GM21360 (cell line): ENCODE measurements around the gene TCF25.
"Not testable (repeated sequence)": the region's sequence is repeated elsewhere in the genome, so short reads cannot be mapped to it uniquely, and the experiment has no call there.

ENCODE experiments used
- ATAC-seq: cut with Tn5 transposase; IDR thresholded peaks from one replicate; pipeline ENCODE4 v1.9.1; 2021; ENCODE audit warnings: mild to moderate bottlenecking, moderate library complexity; ENCODE audit not compliant: unreplicated experiment

The TCF25 gene

GRCh38 chr16:89919535-89920406 is 46.4 kb downstream of the TCF25 start:
- ATAC-seq, result no peak

DNA sequence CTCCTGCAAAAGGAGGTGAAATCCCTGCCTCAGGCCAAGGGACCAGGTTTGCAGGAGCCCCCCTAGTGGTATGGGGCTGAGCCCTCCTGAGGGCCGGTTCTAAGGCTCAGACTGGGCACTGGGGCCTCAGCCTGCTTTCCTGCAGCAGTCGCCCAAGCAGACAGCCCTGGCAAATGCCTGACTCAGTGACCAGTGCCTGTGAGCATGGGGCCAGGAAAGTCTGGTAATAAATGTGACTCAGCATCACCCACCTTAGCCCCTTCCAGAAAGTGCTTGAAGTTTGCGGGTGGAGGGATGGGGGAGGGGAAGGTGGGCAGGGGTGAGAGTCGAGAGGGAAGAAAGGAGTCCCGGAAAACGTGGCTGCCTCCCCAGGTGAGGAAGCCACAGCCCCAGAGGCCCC is 47.3 kb downstream of the TCF25 start:
- no peak for ATAC-seq

DNA sequence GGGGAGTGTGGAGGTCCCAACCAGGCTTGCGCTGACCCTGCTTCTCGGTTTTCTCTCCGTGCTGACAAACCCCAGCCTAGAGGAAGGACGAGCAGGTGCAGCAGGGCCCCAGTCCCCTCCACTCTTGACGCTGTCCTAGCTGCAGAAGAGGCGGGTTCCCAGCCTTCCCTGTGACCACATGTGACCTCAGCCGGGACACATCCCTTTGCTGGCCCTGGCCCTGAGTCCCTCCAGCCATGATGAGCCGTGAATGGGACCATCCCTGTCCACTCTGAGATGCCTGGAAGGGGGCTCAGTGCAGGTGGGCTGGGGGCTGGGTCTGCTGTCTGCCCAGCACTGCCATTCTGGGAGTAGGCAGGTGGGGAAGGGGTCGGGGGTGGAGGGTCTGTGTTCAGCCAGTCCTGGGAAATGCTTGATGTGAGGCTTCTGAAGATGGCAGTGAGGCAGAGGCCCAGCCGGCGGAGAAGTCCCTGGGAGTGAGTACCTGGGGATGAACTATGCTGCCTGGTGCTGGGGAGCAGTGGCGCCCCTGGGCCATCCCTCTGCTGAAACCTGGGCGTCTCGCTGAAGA is 47.8 kb downstream of the TCF25 start:
- ATAC-seq, result no peak

GRCh38 chr16:89921702-89922476 is 48.5 kb downstream of the TCF25 start:
- no peak for ATAC-seq

DNA sequence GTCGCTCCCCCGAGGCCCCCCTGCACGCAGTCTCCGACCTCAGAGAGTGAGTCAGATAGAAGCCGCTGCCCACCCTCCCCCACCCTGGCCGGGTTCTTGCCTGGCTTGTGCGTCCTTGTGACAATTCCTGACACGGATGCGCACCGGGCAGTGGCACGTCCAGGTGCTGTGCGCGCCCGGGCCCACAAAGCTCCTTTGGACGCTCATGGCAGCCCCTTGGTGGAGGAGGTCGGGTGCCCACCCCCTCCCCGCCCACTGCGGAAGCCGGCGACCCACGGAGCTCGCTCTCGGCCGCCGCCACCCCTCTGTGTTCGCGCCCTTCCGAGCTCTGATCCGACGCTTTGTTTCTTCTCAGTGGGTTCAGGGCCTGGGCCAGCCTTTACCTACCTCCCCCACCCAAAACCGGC is 49.1 kb downstream of the TCF25 start:
- no peak for ATAC-seq

DNA sequence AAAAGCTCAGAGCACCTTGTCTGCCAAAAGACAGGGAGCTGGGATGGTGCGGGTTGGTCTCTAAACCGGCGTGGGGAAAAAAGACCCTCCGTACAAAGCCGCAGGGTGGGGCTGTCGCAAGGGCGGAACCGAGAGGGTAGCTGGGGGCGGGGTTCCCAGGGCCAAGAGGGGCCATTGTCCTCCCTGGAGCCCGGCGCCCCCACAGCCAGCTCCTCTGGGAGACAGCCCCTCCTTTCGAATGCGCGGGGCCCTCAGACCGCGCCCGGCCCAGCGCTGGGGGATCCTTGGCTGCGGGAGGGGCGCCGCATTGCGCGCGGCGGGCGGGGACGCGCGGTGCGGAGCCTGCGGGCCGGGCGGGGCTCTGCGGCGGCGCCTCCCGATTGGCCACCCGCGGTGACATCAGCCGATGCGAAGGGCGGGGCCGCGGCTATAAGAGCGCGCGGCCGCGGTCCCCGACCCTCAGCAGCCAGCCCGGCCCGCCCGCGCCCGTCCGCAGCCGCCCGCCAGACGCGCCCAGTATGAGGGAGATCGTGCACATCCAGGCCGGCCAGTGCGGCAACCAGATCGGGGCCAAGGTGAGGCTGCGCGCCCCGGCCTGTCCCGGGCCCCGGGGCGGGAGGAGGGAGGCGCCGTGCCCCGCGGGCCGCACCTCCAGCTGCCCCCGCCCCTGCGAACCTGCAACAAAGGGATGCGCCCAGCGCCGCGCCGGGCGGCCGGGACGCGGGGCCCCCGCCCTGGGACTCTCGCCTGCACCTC is 49.7 kb downstream of the TCF25 start, which contains the start of gene TUBB3:
TSS of gene TUBB3 (plus strand) at position 459 of the 756 bp plus-strand sequence. CDS start at position 519, 60 bp downstream.
- ATAC-seq, result no peak

- no peak for ATAC-seq
Observed at GRCh38 chr16:89923640-89924296, 50.4 kb downstream of the TCF25 start.

- no peak for ATAC-seq
Observed at GRCh38 chr16:89924297-89924924, 51.0 kb downstream of the TCF25 start.

- no peak for ATAC-seq
Observed at GRCh38 chr16:89924925-89925307, 51.5 kb downstream of the TCF25 start.

GRCh38 chr16:89925596-89926079 is 52.2 kb downstream of the TCF25 start:
- peak; percentile 5 for ATAC-seq

- no peak for ATAC-seq
Observed at GRCh38 chr16:89931305-89931896, 58.0 kb downstream of the TCF25 start.

- no peak for ATAC-seq
Observed at GRCh38 chr16:89931964-89932363, 58.6 kb downstream of the TCF25 start.

- ATAC-seq, result not testable (repeated sequence)
Observed at GRCh38 chr16:89934019-89934418, 60.6 kb downstream of the TCF25 start.

DNA sequence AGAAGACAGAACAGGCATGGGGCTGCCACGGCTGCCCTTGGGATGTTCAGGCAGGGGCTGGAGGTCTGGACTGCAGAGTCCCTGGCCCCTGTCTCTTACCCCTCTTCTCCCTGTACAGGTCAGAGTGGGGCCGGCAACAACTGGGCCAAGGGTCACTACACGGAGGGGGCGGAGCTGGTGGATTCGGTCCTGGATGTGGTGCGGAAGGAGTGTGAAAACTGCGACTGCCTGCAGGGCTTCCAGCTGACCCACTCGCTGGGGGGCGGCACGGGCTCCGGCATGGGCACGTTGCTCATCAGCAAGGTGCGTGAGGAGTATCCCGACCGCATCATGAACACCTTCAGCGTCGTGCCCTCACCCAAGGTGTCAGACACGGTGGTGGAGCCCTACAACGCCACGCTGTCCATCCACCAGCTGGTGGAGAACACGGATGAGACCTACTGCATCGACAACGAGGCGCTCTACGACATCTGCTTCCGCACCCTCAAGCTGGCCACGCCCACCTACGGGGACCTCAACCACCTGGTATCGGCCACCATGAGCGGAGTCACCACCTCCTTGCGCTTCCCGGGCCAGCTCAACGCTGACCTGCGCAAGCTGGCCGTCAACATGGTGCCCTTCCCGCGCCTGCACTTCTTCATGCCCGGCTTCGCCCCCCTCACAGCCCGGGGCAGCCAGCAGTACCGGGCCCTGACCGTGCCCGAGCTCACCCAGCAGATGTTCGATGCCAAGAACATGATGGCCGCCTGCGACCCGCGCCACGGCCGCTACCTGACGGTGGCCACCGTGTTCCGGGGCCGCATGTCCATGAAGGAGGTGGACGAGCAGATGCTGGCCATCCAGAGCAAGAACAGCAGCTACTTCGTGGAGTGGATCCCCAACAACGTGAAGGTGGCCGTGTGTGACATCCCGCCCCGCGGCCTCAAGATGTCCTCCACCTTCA is 61.5 kb downstream of the TCF25 start:
- no peak for ATAC-seq

DNA sequence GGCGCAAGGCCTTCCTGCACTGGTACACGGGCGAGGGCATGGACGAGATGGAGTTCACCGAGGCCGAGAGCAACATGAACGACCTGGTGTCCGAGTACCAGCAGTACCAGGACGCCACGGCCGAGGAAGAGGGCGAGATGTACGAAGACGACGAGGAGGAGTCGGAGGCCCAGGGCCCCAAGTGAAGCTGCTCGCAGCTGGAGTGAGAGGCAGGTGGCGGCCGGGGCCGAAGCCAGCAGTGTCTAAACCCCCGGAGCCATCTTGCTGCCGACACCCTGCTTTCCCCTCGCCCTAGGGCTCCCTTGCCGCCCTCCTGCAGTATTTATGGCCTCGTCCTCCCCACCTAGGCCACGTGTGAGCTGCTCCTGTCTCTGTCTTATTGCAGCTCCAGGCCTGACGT is 62.2 kb downstream of the TCF25 start:
- ATAC-seq, result not testable (repeated sequence)

- ATAC-seq, result no peak
Observed at GRCh38 chr16:89936034-89936433, 62.6 kb downstream of the TCF25 start.

DNA sequence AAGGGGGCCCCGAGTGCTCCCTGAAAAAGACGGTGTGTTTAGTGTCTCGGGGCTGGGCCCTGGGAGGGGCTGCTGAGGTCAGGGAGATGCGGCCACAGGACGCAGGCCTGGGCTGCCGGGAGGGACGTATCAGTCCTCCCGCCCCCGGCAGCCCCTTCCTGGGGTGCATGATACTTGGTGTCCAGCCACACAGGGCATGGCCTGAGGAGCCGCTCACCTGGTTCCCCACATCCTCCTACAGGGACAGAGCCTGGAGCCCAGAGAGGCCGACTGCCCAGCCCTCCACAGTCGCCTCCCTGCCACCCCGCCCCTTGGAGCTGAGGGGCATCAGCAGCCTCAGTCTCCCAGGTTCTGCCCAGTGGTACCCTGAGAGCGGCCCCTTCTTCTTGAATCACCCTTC is 63.1 kb downstream of the TCF25 start:
- ATAC-seq, result no peak

DNA sequence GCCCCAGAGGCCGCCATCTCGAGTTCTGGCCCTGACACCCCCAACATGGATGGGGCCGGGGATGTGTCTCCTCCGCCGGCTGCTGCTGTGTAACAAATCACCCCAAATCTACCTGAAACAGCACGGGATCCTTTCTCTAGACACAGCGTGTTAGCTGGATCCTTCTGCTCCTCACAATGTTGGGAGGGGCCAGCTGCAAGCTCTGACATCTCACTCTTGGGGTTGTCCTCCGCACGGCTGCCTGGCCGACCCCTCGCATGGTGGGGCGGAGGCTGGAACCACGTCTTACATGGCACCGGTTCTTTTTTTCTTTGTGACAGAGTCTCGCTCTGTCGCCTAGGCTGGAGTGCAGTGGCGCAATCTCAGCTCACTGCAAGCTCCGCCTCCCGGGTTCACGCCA is 63.6 kb downstream of the TCF25 start:
- no peak for ATAC-seq
